GM21390 (cell line): ENCODE results near the gene MOSMO.

Experiments used
- ATAC-seq: cut with Tn5 transposase; IDR thresholded peaks from one replicate; pipeline ENCODE4 v1.9.1; 2021; ENCODE audit not compliant: unreplicated experiment

Gene MOSMO

GRCh38 chr16:22007509-22008214, at the start of gene MOSMO:
Gene MOSMO, plus strand, starts transcription at chr16:22008111. Its CDS starts 191 bp downstream, at chr16:22008302.
- peak; percentile 73 for ATAC-seq

GRCh38 chr16:21959050-21959449, 48.9 kb upstream of the MOSMO start:
- no peak for ATAC-seq

GRCh38 chr16:21962475-21962874, 45.4 kb upstream of the MOSMO start:
- ATAC-seq: no peak

GRCh38 chr16:21963887-21964286, 44.0 kb upstream of the MOSMO start:
- no peak for ATAC-seq

- ATAC-seq: no peak
Measured at GRCh38 chr16:21964353-21964752, 43.6 kb upstream of the MOSMO start.

GRCh38 chr16:21971856-21972255, 36.1 kb upstream of the MOSMO start:
- no peak for ATAC-seq

GRCh38 chr16:21973945-21974344, 34.0 kb upstream of the MOSMO start:
- no peak for ATAC-seq

GRCh38 chr16:21980032-21980431, 27.9 kb upstream of the MOSMO start:
- no peak for ATAC-seq

GRCh38 chr16:21982108-21982507, 25.8 kb upstream of the MOSMO start:
- ATAC-seq: no peak

- no peak for ATAC-seq
Measured at GRCh38 chr16:21984062-21984461, 23.8 kb upstream of the MOSMO start.

GRCh38 chr16:21985524-21985923, 22.4 kb upstream of the MOSMO start:
- ATAC-seq: no peak

- no peak for ATAC-seq
Measured at GRCh38 chr16:21986692-21987246, 21.1 kb upstream of the MOSMO start.

- no peak for ATAC-seq
Measured at GRCh38 chr16:21987498-21987897, 20.4 kb upstream of the MOSMO start.

GRCh38 chr16:21989133-21989532, 18.8 kb upstream of the MOSMO start:
- ATAC-seq: no peak

- no peak for ATAC-seq
Measured at GRCh38 chr16:21989751-21990150, 18.2 kb upstream of the MOSMO start.

GRCh38 chr16:21990381-21990944, 17.4 kb upstream of the MOSMO start:
- ATAC-seq: no peak

GRCh38 chr16:21991621-21992020, 16.3 kb upstream of the MOSMO start:
- ATAC-seq: no peak

- ATAC-seq: no peak
Measured at GRCh38 chr16:21994856-21995465, 12.9 kb upstream of the MOSMO start.

- ATAC-seq: no peak
Measured at GRCh38 chr16:21996923-21997696, 10.8 kb upstream of the MOSMO start.

- ATAC-seq: no peak
Measured at GRCh38 chr16:21997697-21998480, 10.0 kb upstream of the MOSMO start.

- ATAC-seq: no peak
Measured at GRCh38 chr16:22001591-22001990, 6.3 kb upstream of the MOSMO start.
